HepG2 (cell line): ENCODE measurements around the gene ETV3L.

Experiments used
- CHD2 ChIP-seq: IDR thresholded peaks from 2 replicates; pipeline ENCODE4 v1.6.1; 2011; ENCODE audit warnings: low read depth, low read length, improper control_type of control experiment
- POLR2AphosphoS5 ChIP-seq: IDR thresholded peaks from 2 replicates; pipeline ENCODE4 v1.6.1; 2012; ENCODE audit warnings: low read depth, low read length
- SMYD3 ChIP-seq: sonication (generic); formaldehyde crosslinking; IDR thresholded peaks from 2 replicates; pipeline ENCODE4 v1.8.1; 2023; ENCODE audit warnings: mild to moderate bottlenecking, missing genetic modification reagents
- TSC22D2 ChIP-seq: sonication (generic); formaldehyde crosslinking; IDR thresholded peaks from 2 replicates; pipeline ENCODE4 v1.5.1; 2020; ENCODE audit warnings: missing genetic modification reagents, mild to moderate bottlenecking, borderline replicate concordance
- ZNF317 ChIP-seq: sonication (generic); formaldehyde crosslinking; IDR thresholded peaks from 2 replicates; pipeline ENCODE4 v1.5.0; 2020; ENCODE audit warnings: mild to moderate bottlenecking, missing genetic modification reagents
- ZNF615 ChIP-seq: sonication (generic); formaldehyde crosslinking; IDR thresholded peaks from 2 replicates; pipeline ENCODE4 v1.5.0; 2020; ENCODE audit warnings: mild to moderate bottlenecking, missing genetic modification reagents, borderline replicate concordance
- ZSCAN31 ChIP-seq: sonication (generic); formaldehyde crosslinking; IDR thresholded peaks from 2 replicates; pipeline ENCODE4 v1.5.0; 2020; ENCODE audit warnings: low read depth, mild to moderate bottlenecking, missing genetic modification reagents

GRCh38 chr1:157142765-157143423 is 43.3 kb upstream of the ETV3L start:
- no peak for TF ChIP-seq CHD2
- TF ChIP-seq ZNF615 (CRISPR knock-in tag) = no peak
- no peak for TF ChIP-seq SMYD3 (CRISPR knock-in tag)
- no peak for TF ChIP-seq POLR2AphosphoS5
- no peak for TF ChIP-seq ZSCAN31
- no peak for TF ChIP-seq ZNF317
- no peak for TF ChIP-seq TSC22D2 (CRISPR knock-in tag)
